ENCODE measurements around the gene LAMP1.
"Not testable (repeated sequence)": the region's sequence is repeated elsewhere in the genome, so short reads cannot be mapped to it uniquely, and the experiment has no call there.

Gene LAMP1

DNA sequence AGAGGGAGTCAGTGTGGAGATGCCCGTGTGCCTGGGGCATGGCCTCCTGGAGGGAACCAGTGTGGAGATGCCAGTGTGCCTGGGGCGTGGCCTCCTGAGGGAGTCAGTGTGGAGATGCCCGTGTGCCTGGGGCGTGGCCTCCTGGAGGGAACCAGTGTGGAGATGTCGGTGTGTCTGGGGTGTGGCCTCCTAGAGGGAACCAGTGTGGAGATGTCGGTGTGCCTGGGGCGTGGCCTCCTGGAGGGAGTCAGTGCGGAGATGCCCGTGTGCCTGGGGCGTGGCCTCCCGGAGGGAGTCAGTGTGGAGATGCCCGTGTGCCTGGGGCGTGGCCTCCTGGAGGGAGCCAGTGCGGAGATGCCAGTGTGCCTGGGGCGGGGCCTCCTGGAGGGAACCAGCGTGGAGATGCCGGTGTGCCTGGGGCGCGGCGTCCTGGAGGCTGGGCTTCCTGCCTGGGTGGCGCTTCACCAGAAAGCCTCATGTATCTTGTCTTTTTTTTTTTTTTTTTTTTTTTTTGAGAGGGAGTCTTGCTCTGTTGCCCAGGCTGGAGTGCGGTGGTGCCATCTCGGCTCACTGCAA, 17.9 kb downstream of the LAMP1 start:
- Mint-ChIP-seq H3K27ac (peak overlapping the region in 1 of 2 donors; percentile 54), H3K4me1 (peaks cover 11% of the 10 kb centered on the region)
- not testable (repeated sequence) for H3K27me3 Mint-ChIP-seq, H3K9me3 Mint-ChIP-seq, ATAC-seq, DNase-seq, H3K4me3 Mint-ChIP-seq

GRCh38 chr13:113315992-113316391, 19.0 kb downstream of the LAMP1 start:
- DNase-seq (no peak), ATAC-seq (no peak)
- H3K9me3 Mint-ChIP-seq = no peaks in the 10 kb centered on the region
- H3K4me1 Mint-ChIP-seq = peaks cover 11% of the 10 kb centered on the region
- no peak overlapping the region for H3K27ac Mint-ChIP-seq
- H3K27me3 Mint-ChIP-seq = no peaks in the 10 kb centered on the region
- no peak overlapping the region for H3K4me3 Mint-ChIP-seq

- ATAC-seq (no peak), DNase-seq (no peak)
- Mint-ChIP-seq H3K27me3 (no peaks in the 10 kb centered on the region), H3K4me1 (peaks cover 11% of the 10 kb centered on the region), H3K9me3 (no peaks in the 10 kb centered on the region), H3K27ac (peak overlapping the region in 1 of 2 donors; percentile 19), H3K4me3 (no peak overlapping the region)
Measured at GRCh38 chr13:113317031-113317430, 20.0 kb downstream of the LAMP1 start.

DNA sequence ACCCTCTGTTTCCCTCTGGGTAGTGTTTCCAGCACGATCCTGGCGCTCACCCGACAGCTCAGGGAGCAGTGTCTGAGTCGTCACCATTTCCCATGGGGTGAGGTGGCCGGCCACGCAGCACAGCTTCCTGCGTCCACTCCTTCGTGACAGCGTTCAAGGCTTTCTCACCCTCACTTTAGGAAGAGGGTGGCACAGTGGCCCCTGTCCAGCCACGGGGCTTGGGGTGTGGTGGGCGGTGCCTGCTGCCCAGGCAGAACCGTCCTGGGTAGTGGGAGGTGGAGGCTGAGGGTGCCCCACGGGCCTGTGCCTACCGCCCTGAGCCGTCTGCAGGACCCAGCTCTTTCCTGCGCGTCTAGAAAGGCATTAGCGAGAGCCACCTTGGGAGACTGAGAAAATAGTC, 21.9 kb downstream of the LAMP1 start:
- no peak for ATAC-seq
- peaks cover 5% of the 10 kb centered on the region for H3K4me1 Mint-ChIP-seq
- no peaks in the 10 kb centered on the region for H3K27me3 Mint-ChIP-seq
- no peak overlapping the region for H3K4me3 Mint-ChIP-seq
- no peak for DNase-seq
- H3K9me3 Mint-ChIP-seq = no peaks in the 10 kb centered on the region
- H3K27ac Mint-ChIP-seq = peak overlapping the region in 1 of 2 donors; percentile 89

GRCh38 chr13:113319371-113319770, 22.3 kb downstream of the LAMP1 start:
- DNase-seq (no peak), ATAC-seq (no peak)
- Mint-ChIP-seq H3K4me3 (no peak overlapping the region), H3K27ac (peak overlapping the region in 1 of 2 donors; percentile 71), H3K4me1 (peaks cover 5% of the 10 kb centered on the region), H3K9me3 (no peaks in the 10 kb centered on the region), H3K27me3 (no peaks in the 10 kb centered on the region)

- ATAC-seq (no peak), DNase-seq (no peak)
- Mint-ChIP-seq H3K9me3 (no peaks in the 10 kb centered on the region), H3K4me1 (no peaks in the 10 kb centered on the region), H3K27ac (peak overlapping the region in 1 of 2 donors; percentile 48), H3K27me3 (no peaks in the 10 kb centered on the region), H3K4me3 (no peak overlapping the region)
Measured at GRCh38 chr13:113320226-113320875, 23.3 kb downstream of the LAMP1 start.

DNA sequence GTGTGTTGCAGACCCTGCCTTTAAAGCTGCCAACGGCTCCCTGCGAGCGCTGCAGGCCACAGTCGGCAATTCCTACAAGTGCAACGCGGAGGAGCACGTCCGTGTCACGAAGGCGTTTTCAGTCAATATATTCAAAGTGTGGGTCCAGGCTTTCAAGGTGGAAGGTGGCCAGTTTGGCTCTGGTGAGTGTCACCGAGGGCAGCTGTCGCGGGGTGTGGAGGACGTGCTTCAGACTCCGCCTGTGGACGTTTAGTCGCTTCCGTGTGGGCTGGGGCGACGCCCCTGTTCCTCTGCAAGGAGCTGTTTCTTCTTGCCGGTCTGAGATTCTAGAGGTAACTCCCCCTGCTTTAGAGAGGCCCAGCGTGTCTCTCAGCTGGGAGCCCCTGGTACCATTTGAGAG, 24.5 kb downstream of the LAMP1 start:
- H3K27ac Mint-ChIP-seq = no peak overlapping the region
- no peaks in the 10 kb centered on the region for H3K27me3 Mint-ChIP-seq
- no peak for DNase-seq
- no peaks in the 10 kb centered on the region for H3K4me1 Mint-ChIP-seq
- H3K9me3 Mint-ChIP-seq = no peaks in the 10 kb centered on the region
- no peak overlapping the region for H3K4me3 Mint-ChIP-seq
- no peak for ATAC-seq

GRCh38 chr13:113322043-113322461, 25.0 kb downstream of the LAMP1 start:
- H3K9me3 Mint-ChIP-seq = no peaks in the 10 kb centered on the region
- H3K4me1 Mint-ChIP-seq = no peaks in the 10 kb centered on the region
- H3K27ac Mint-ChIP-seq = no peak overlapping the region
- DNase-seq = no peak
- no peak overlapping the region for H3K4me3 Mint-ChIP-seq
- no peak for ATAC-seq
- no peaks in the 10 kb centered on the region for H3K27me3 Mint-ChIP-seq

GRCh38 chr13:113322890-113323651, 26.0 kb downstream of the LAMP1 start:
- Mint-ChIP-seq H3K9me3 (no peaks in the 10 kb centered on the region), H3K27me3 (no peaks in the 10 kb centered on the region), H3K27ac (peak overlapping the region in 1 of 2 donors; percentile 63), H3K4me1 (peaks cover 4% of the 10 kb centered on the region), H3K4me3 (no peak overlapping the region)
- DNase-seq (no peak), ATAC-seq (no peak)

GRCh38 chr13:113323869-113324268, 26.8 kb downstream of the LAMP1 start:
- DNase-seq (no peak), ATAC-seq (no peak)
- Mint-ChIP-seq H3K27ac (peak overlapping the region in 1 of 2 donors; percentile 59), H3K4me3 (no peak overlapping the region), H3K9me3 (no peaks in the 10 kb centered on the region), H3K4me1 (peaks cover 11% of the 10 kb centered on the region), H3K27me3 (no peaks in the 10 kb centered on the region)

- no peak overlapping the region for H3K4me3 Mint-ChIP-seq
- no peak overlapping the region for H3K27ac Mint-ChIP-seq
- no peak for DNase-seq
- no peak for ATAC-seq
- H3K9me3 Mint-ChIP-seq = no peaks in the 10 kb centered on the region
- H3K4me1 Mint-ChIP-seq = peaks cover 13% of the 10 kb centered on the region
- H3K27me3 Mint-ChIP-seq = no peaks in the 10 kb centered on the region
Measured at GRCh38 chr13:113324398-113324797, 27.4 kb downstream of the LAMP1 start.

DNA sequence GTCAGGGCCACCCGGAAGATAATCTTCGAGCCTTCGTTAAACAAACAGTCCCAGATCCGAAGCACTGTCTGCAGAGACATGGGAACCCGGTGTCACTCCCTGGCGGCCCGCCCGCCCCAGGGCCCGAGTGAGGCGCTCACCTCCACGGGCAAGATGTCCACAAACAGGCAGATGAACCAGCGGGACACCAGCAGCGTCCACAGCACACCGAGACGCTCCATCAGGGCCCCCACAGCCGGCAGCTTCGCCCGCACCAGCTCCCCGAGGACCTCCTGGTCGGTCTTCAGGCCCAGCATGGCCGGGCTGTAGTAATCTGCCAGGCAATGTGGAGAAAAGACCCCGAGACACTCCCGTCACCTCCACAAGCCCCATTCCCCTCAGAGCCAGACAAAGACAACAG, 28.7 kb downstream of the LAMP1 start:
- peak overlapping the region in 1 of 2 donors; percentile 59 for H3K27ac Mint-ChIP-seq
- no peak for ATAC-seq

GRCh38 chr13:113327391-113327765, 30.3 kb downstream of the LAMP1 start:
- Mint-ChIP-seq H3K4me1 (peaks cover 13% of the 10 kb centered on the region), H3K4me3 (no peak overlapping the region), H3K27me3 (no peaks in the 10 kb centered on the region), H3K27ac (no peak overlapping the region), H3K9me3 (no peaks in the 10 kb centered on the region)
- DNase-seq (no peak), ATAC-seq (no peak)

More for the DNA sequence above, 28.7 kb downstream of the LAMP1 start:
- Mint-ChIP-seq H3K4me3 (no peak overlapping the region), H3K4me1 (peaks cover 13% of the 10 kb centered on the region), H3K27me3 (no peaks in the 10 kb centered on the region), H3K9me3 (no peaks in the 10 kb centered on the region)
- DNase-seq = no peak

- peak; percentile 37 for ATAC-seq
- no peak for DNase-seq
- Mint-ChIP-seq H3K4me1 (peaks cover 13% of the 10 kb centered on the region), H3K27me3 (no peaks in the 10 kb centered on the region), H3K9me3 (no peaks in the 10 kb centered on the region), H3K4me3 (no peak overlapping the region), H3K27ac (peak overlapping the region; percentile 25 to 85)
Measured at GRCh38 chr13:113327766-113328471, 30.9 kb downstream of the LAMP1 start.

- no peak for ATAC-seq
- DNase-seq = no peak
- no peaks in the 10 kb centered on the region for H3K9me3 Mint-ChIP-seq
- peak overlapping the region in 1 of 2 donors; percentile 88 for H3K27ac Mint-ChIP-seq
- no peak overlapping the region for H3K4me3 Mint-ChIP-seq
- no peaks in the 10 kb centered on the region for H3K27me3 Mint-ChIP-seq
- peaks cover 13% of the 10 kb centered on the region for H3K4me1 Mint-ChIP-seq
Measured at GRCh38 chr13:113328851-113329250, 31.8 kb downstream of the LAMP1 start.
